DOHH2 (cell line): ENCODE results near the gene EXOC6B.

Source experiments
- H3F3A ChIP-seq: fragments of 200-600 bp; sonication (generic), shearing (Covaris generic); 2 replicates; pipeline ENCODE4 v1.6.0; 2016; ENCODE audit warnings: antibody characterized with exemption, mild to moderate bottlenecking; ENCODE audit not compliant: control insufficient read depth, insufficient read depth
- H3K27ac ChIP-seq: fragments of 200-600 bp; sonication (generic); 2 replicates; pipeline ENCODE4 v1.5.1; 2014; ENCODE audit warnings: low read depth, mild to moderate bottlenecking, low read length, moderate library complexity
- H3K27me3 ChIP-seq: fragments of 200-600 bp; sonication (generic); 2 replicates; pipeline ENCODE4 v1.6.1; 2014; ENCODE audit warnings: mild to moderate bottlenecking, low read length, mixed read lengths; ENCODE audit not compliant: control insufficient read depth
- H3K36me3 ChIP-seq: fragments of 200-600 bp; sonication (generic); 2 replicates; pipeline ENCODE4 v1.6.1; 2014; ENCODE audit warnings: mild to moderate bottlenecking, low read length, moderate library complexity, mixed read lengths; ENCODE audit not compliant: control insufficient read depth
- H3K4me1 ChIP-seq: fragments of 200-600 bp; sonication (generic); 2 replicates; pipeline ENCODE4 v1.6.1; 2014; ENCODE audit warnings: mild to moderate bottlenecking, low read length, mixed read lengths; ENCODE audit not compliant: control insufficient read depth
- H3K4me2 ChIP-seq: fragments of 200-600 bp; sonication (generic); 2 replicates; pipeline ENCODE4 v1.6.0; 2014; ENCODE audit warnings: mild to moderate bottlenecking, low read length, moderate library complexity
- H3K4me3 ChIP-seq: fragments of 200-600 bp; sonication (generic); 2 replicates; pipeline ENCODE4 v1.5.1; 2014; ENCODE audit warnings: mild to moderate bottlenecking, low read length, mixed read lengths
- H3K79me2 ChIP-seq: fragments of 200-600 bp; sonication (generic); 2 replicates; pipeline ENCODE4 v1.6.1; 2014; ENCODE audit warnings: mild to moderate bottlenecking, low read length, mixed read lengths; ENCODE audit not compliant: control insufficient read depth
- H3K9me2 ChIP-seq: fragments of 200-600 bp; sonication (generic); replicated peaks from 2 replicates; pipeline ENCODE4 v1.6.1; 2014; ENCODE audit warnings: mild to moderate bottlenecking, low read length, mixed read lengths; ENCODE audit not compliant: control insufficient read depth
- H3K9me3 ChIP-seq: fragments of 200-600 bp; sonication (generic); 2 replicates; pipeline ENCODE4 v1.6.1; 2014; ENCODE audit warnings: antibody characterized with exemption, low read length, mixed read lengths; ENCODE audit not compliant: control insufficient read depth, insufficient read depth
- H4K20me1 ChIP-seq: fragments of 200-600 bp; sonication (generic); 2 replicates; pipeline ENCODE4 v1.6.0; 2014; ENCODE audit warnings: low read depth, mild to moderate bottlenecking, antibody characterized with exemption, low read length, moderate library complexity; ENCODE audit not compliant: control insufficient read depth, insufficient read depth
- EZH2phosphoT487 ChIP-seq: fragments of 200-600 bp; sonication (generic); IDR thresholded peaks from 2 replicates; pipeline ENCODE4 v1.6.1; 2017; ENCODE audit warnings: borderline replicate concordance, mild to moderate bottlenecking, antibody characterized with exemption, low read length, moderate library complexity, mixed read lengths
- TF ChIP-seq, protein P1 (sequence below): fragments of 200-600 bp; sonication (generic); IDR thresholded peaks from one replicate; pipeline ENCODE4 v1.5.1; 2014; ENCODE audit warnings: antibody characterized with exemption, mild to moderate bottlenecking, low read depth, low read length; ENCODE audit not compliant: poor library complexity, severe bottlenecking

Gene EXOC6B

DNA sequence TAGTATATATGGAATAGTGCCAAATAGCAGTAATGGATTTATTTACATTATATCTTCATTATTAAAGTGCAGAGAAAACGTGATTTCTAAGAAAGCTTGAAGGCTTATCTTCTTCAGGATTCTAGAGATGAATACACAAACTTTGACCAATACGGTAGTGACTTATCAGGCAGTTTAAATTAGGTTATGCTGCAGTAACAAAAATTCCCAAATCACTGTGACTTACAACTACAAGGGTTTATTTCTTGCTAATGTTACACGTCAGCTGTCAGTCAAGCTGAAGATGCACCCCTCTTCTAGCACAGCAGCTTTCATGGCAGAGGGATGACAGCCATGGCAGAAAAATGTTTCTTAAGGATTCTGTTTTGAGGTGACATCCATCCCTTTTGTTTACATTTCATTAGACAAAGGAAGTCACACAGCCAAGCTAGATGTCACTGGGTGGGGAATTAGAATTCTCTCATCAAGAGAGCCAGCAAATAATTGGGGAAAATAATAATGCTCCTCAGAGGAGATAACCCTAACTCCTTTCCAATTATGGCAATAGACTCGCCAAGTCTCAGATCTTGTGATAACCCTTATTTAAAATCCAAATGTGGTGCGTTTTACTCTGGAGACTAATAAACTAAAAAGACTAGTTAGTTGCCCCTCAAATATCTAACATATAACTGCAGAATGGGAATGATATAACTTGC lies 409.9 kb downstream of the EXOC6B start:
- Histone ChIP-seq H3K27ac (no peak overlapping the region), H3K9me3 (no peaks in the 10 kb centered on the region), H3K36me3 (no peaks in the 10 kb centered on the region), H3K4me3 (no peak overlapping the region), H4K20me1 (no peaks in the 10 kb centered on the region), H3K4me2 (no peak overlapping the region), H3F3A (no peaks in the 10 kb centered on the region), H3K9me2 (no peaks in the 10 kb centered on the region), H3K79me2 (no peaks in the 10 kb centered on the region), H3K27me3 (no peaks in the 10 kb centered on the region), H3K4me1 (no peaks in the 10 kb centered on the region)
- TF ChIP-seq, protein P1, sequence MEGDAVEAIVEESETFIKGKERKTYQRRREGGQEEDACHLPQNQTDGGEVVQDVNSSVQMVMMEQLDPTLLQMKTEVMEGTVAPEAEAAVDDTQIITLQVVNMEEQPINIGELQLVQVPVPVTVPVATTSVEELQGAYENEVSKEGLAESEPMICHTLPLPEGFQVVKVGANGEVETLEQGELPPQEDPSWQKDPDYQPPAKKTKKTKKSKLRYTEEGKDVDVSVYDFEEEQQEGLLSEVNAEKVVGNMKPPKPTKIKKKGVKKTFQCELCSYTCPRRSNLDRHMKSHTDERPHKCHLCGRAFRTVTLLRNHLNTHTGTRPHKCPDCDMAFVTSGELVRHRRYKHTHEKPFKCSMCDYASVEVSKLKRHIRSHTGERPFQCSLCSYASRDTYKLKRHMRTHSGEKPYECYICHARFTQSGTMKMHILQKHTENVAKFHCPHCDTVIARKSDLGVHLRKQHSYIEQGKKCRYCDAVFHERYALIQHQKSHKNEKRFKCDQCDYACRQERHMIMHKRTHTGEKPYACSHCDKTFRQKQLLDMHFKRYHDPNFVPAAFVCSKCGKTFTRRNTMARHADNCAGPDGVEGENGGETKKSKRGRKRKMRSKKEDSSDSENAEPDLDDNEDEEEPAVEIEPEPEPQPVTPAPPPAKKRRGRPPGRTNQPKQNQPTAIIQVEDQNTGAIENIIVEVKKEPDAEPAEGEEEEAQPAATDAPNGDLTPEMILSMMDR: no peak

- Histone ChIP-seq H3K4me3 (no peak overlapping the region), H3F3A (no peaks in the 10 kb centered on the region), H3K27ac (no peak overlapping the region), H3K27me3 (no peaks in the 10 kb centered on the region), H3K36me3 (no peaks in the 10 kb centered on the region), H4K20me1 (no peaks in the 10 kb centered on the region), H3K4me2 (no peak overlapping the region), H3K9me3 (no peaks in the 10 kb centered on the region), H3K4me1 (no peaks in the 10 kb centered on the region), H3K9me2 (no peaks in the 10 kb centered on the region), H3K79me2 (no peaks in the 10 kb centered on the region)
- TF ChIP-seq EZH2phosphoT487: no peak
- TF ChIP-seq, protein P1: no peak
Observed at GRCh38 chr2:72415241-72415661, 410.6 kb downstream of the EXOC6B start.

DNA sequence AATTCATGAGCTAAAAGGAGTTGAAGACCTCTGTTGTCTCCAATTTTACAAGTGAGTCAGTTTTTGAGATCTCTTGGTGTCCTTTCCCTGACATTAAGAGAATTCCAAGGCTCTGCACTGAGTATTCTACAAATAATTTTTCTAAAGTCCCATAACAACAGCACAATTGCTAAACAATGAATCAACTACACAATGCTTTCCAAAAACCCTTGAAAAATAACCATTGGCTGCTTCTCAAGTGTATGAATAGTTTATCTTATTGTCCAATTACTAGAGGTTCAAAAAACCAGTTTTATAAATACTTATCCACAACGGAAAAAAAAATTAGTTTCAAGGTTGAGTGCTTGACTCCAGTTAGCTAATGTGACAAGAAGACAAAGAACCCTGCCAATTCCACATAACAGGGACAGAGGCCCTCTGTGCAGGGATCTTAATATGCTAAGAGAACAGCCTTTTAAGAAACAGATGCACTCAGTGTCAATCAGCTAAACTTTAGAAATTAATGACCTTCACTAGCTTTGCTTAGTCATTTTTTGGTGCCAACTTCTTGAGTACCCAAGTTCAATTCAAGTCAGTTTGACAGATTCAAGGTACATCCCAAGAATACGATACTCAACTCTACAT lies 411.6 kb downstream of the EXOC6B start:
- Histone ChIP-seq H3K9me2 (no peaks in the 10 kb centered on the region), H3K36me3 (no peaks in the 10 kb centered on the region), H4K20me1 (no peaks in the 10 kb centered on the region), H3K4me3 (no peak overlapping the region), H3K4me1 (no peaks in the 10 kb centered on the region), H3K79me2 (no peaks in the 10 kb centered on the region), H3K27ac (no peak overlapping the region), H3K9me3 (no peaks in the 10 kb centered on the region), H3F3A (no peaks in the 10 kb centered on the region), H3K4me2 (no peak overlapping the region), H3K27me3 (no peaks in the 10 kb centered on the region)
- no peak for TF ChIP-seq EZH2phosphoT487
- TF ChIP-seq, protein P1: no peak
